Ectodermal cell (in vitro differentiated cells): ENCODE results near the gene CFAP99.

ENCODE experiments used
- H3K27ac ChIP-seq: 2 replicates; pipeline ENCODE4 v1.7.0; 2013; ENCODE audit warnings: mild to moderate bottlenecking, low read depth, low read length; ENCODE audit not compliant: insufficient read depth, poor library complexity, severe bottlenecking
- H3K27me3 ChIP-seq: 2 replicates; pipeline ENCODE4 v1.7.0; 2013; ENCODE audit warnings: mild to moderate bottlenecking, low read length; ENCODE audit not compliant: insufficient read depth, control insufficient read depth, poor library complexity, severe bottlenecking
- H3K36me3 ChIP-seq: one replicate; pipeline ENCODE4 v1.7.0; 2013; ENCODE audit warnings: low read length; ENCODE audit not compliant: control insufficient read depth, insufficient read depth
- H3K4me1 ChIP-seq: one replicate; pipeline ENCODE4 v1.7.0; 2013; ENCODE audit warnings: low read length; ENCODE audit not compliant: control insufficient read depth, insufficient read depth
- H3K4me3 ChIP-seq: 2 replicates; pipeline ENCODE4 v1.7.0; 2013; ENCODE audit warnings: low read depth, low read length, control low read depth; ENCODE audit not compliant: insufficient read depth
- H3K9me3 ChIP-seq: 2 replicates; pipeline ENCODE4 v1.7.0; 2013; ENCODE audit warnings: mild to moderate bottlenecking, low read length, moderate library complexity; ENCODE audit not compliant: control insufficient read depth
- WGBS, 2 experiments: methylation state at CpG; one replicate each; pipeline ENCODE4 v1.1.7; 2013; ENCODE audit warnings: missing lambda C conversion rate in 2 of 2; 5-methylcytosine and 5-hydroxymethylcytosine counted together

CFAP99 gene

GRCh38 chr4:2485956-2486355 lies 67.2 kb downstream of the CFAP99 start:
- Histone ChIP-seq H3K36me3 (peaks cover 8% of the 10 kb centered on the region), H3K4me3 (no peak overlapping the region), H3K9me3 (no peaks in the 10 kb centered on the region), H3K27me3 (no peaks in the 10 kb centered on the region), H3K27ac (no peak overlapping the region), H3K4me1 (peaks cover 6% of the 10 kb centered on the region)
- 94 to 97% methylated on average over 4 of the region's 4 CpGs for WGBS, 2 experiments

GRCh38 chr4:2486981-2487380 lies 68.2 kb downstream of the CFAP99 start:
- WGBS, 2 experiments = 95 to 96% methylated on average over 6 of the region's 6 CpGs
- no peak overlapping the region for H3K4me3 ChIP-seq
- H3K27ac ChIP-seq = no peak overlapping the region
- no peaks in the 10 kb centered on the region for H3K9me3 ChIP-seq
- no peaks in the 10 kb centered on the region for H3K27me3 ChIP-seq
- peaks cover 6% of the 10 kb centered on the region for H3K4me1 ChIP-seq
- H3K36me3 ChIP-seq = peaks cover 16% of the 10 kb centered on the region

GRCh38 chr4:2487632-2488031 lies 68.9 kb downstream of the CFAP99 start:
- no peak overlapping the region for H3K27ac ChIP-seq
- peaks cover 6% of the 10 kb centered on the region for H3K4me1 ChIP-seq
- H3K9me3 ChIP-seq = no peaks in the 10 kb centered on the region
- WGBS, 2 experiments = 93 to 94% methylated on average over 6 of the region's 6 CpGs
- no peaks in the 10 kb centered on the region for H3K27me3 ChIP-seq
- H3K4me3 ChIP-seq = no peak overlapping the region
- peaks cover 23% of the 10 kb centered on the region for H3K36me3 ChIP-seq

GRCh38 chr4:2489081-2489805 lies 70.5 kb downstream of the CFAP99 start:
- 95% methylated on average over 20 of the region's 20 CpGs for WGBS, 2 experiments

GRCh38 chr4:2489841-2490552 lies 71.2 kb downstream of the CFAP99 start:
- no peak overlapping the region for H3K4me3 ChIP-seq
- H3K4me1 ChIP-seq = no peaks in the 10 kb centered on the region
- 96 to 97% methylated on average over 9 of the region's 9 CpGs for WGBS, 2 experiments
- H3K9me3 ChIP-seq = no peaks in the 10 kb centered on the region
- H3K27ac ChIP-seq = no peak overlapping the region
- no peaks in the 10 kb centered on the region for H3K27me3 ChIP-seq
- H3K36me3 ChIP-seq = peaks cover 31% of the 10 kb centered on the region

More at GRCh38 chr4:2489081-2489805, 70.5 kb downstream of the CFAP99 start:
- Histone ChIP-seq H3K27me3 (no peaks in the 10 kb centered on the region), H3K4me1 (peaks cover 5% of the 10 kb centered on the region), H3K4me3 (no peak overlapping the region), H3K9me3 (no peaks in the 10 kb centered on the region), H3K27ac (no peak overlapping the region), H3K36me3 (peaks cover 31% of the 10 kb centered on the region)

GRCh38 chr4:2492970-2493369 lies 74.2 kb downstream of the CFAP99 start:
- Histone ChIP-seq H3K27me3 (no peaks in the 10 kb centered on the region), H3K36me3 (peaks cover 53% of the 10 kb centered on the region), H3K4me3 (no peak overlapping the region), H3K4me1 (no peaks in the 10 kb centered on the region), H3K9me3 (no peaks in the 10 kb centered on the region), H3K27ac (no peak overlapping the region)
- WGBS, 2 experiments = 93 to 96% methylated on average over 1 of the region's 1 CpG

- no peaks in the 10 kb centered on the region for H3K4me1 ChIP-seq
- H3K9me3 ChIP-seq = no peaks in the 10 kb centered on the region
- no peak overlapping the region for H3K27ac ChIP-seq
- no peaks in the 10 kb centered on the region for H3K27me3 ChIP-seq
- no peak overlapping the region for H3K4me3 ChIP-seq
- whole genome bisulfite sequencing, 2 experiments = 94 to 96% methylated on average over 3 of the region's 3 CpGs
- peaks cover 66% of the 10 kb centered on the region for H3K36me3 ChIP-seq
Measured at GRCh38 chr4:2494992-2495391, 76.2 kb downstream of the CFAP99 start.

GRCh38 chr4:2497324-2497723 lies 78.6 kb downstream of the CFAP99 start:
- Histone ChIP-seq H3K4me1 (no peaks in the 10 kb centered on the region), H3K27me3 (no peaks in the 10 kb centered on the region), H3K9me3 (no peaks in the 10 kb centered on the region), H3K27ac (no peak overlapping the region), H3K36me3 (peaks cover 61% of the 10 kb centered on the region), H3K4me3 (no peak overlapping the region)
- WGBS, 2 experiments = 96 to 97% methylated on average over 4 of the region's 4 CpGs

- WGBS, 2 experiments = 94% methylated on average over 9 of the region's 9 CpGs
- Histone ChIP-seq H3K27me3 (no peaks in the 10 kb centered on the region), H3K27ac (no peak overlapping the region), H3K9me3 (no peaks in the 10 kb centered on the region), H3K36me3 (peaks cover 55% of the 10 kb centered on the region), H3K4me1 (no peaks in the 10 kb centered on the region), H3K4me3 (no peak overlapping the region)
Measured at GRCh38 chr4:2497931-2498330, 79.2 kb downstream of the CFAP99 start.

- H3K27me3 ChIP-seq = no peaks in the 10 kb centered on the region
- no peak overlapping the region for H3K27ac ChIP-seq
- WGBS, 2 experiments = 100% methylated on average over 2 of the region's 2 CpGs
- H3K4me1 ChIP-seq = no peaks in the 10 kb centered on the region
- peaks cover 49% of the 10 kb centered on the region for H3K36me3 ChIP-seq
- H3K9me3 ChIP-seq = no peaks in the 10 kb centered on the region
- no peak overlapping the region for H3K4me3 ChIP-seq
Measured at GRCh38 chr4:2500547-2500946, 81.8 kb downstream of the CFAP99 start.
